Measurements from ENCODE around the gene HTR7.
"Not testable (repeated sequence)": the region's sequence is repeated elsewhere in the genome, so short reads cannot be mapped to it uniquely, and the experiment has no call there.

The HTR7 gene

GRCh38 chr10:90857635-90858460 lies at the start of gene HTR7:
Gene HTR7 (minus strand): TSS chr10:90858039. CDS start chr10:90857671, 368 bp downstream.
- Histone ChIP-seq H3K79me2 (ENCODE audit: insufficient read depth, low read depth) (no peaks in the 10 kb centered on the region), H3K9ac (no peak within 1 kb of the TSS; the same call in 1 of the 2 replicates), H3K4me1 (ENCODE audit: low read depth, poor library complexity, severe bottlenecking) (peaks cover 8% of the 10 kb centered on the region), H3K4me2 (peak within 1 kb of the TSS; percentile 47), H3K36me3 (ENCODE audit: insufficient read depth) (no peaks in the 10 kb centered on the region), H3K4me3 (IDR thresholded peaks at IDR 0.05; ENCODE audit: insufficient read depth, low read depth, low read length) (no peak within 1 kb of the TSS), H3K27ac (no peak within 1 kb of the TSS), H4K20me1 (ENCODE audit: insufficient read depth) (no peaks in the 10 kb centered on the region), H2AFZ (ENCODE audit: low read depth) (peak within 1 kb of the TSS; percentile 84), H3K27me3 (ENCODE audit: insufficient read depth, low read depth) (no peaks in the 10 kb centered on the region)
- 0 out of 2 replicates have a peak, but pooled peaks have one; percentile 20 for TF ChIP-seq CTCF (conservative IDR thresholded peaks at IDR 0.05; ENCODE audit: low read depth, low read length)

GRCh38 chr10:90906596-90906995 lies 48.8 kb upstream of the HTR7 start:
- no peaks in the 10 kb centered on the region for H3K27me3 ChIP-seq (ENCODE audit: insufficient read depth, low read depth)
- no peak overlapping the region for H2AFZ ChIP-seq (ENCODE audit: low read depth)
- no peak overlapping the region for H3K9ac ChIP-seq
- H3K79me2 ChIP-seq (ENCODE audit: insufficient read depth, low read depth): no peaks in the 10 kb centered on the region
- H3K36me3 ChIP-seq (ENCODE audit: insufficient read depth): no peaks in the 10 kb centered on the region
- no peaks in the 10 kb centered on the region for H4K20me1 ChIP-seq (ENCODE audit: insufficient read depth)
- H3K27ac ChIP-seq: no peak overlapping the region
- peaks cover under 1% of the 10 kb centered on the region for H3K4me1 ChIP-seq (ENCODE audit: low read depth, poor library complexity, severe bottlenecking)
- H3K4me3 ChIP-seq (IDR thresholded peaks at IDR 0.05; ENCODE audit: insufficient read depth, low read depth, low read length): no peak overlapping the region
- TF ChIP-seq CTCF (conservative IDR thresholded peaks at IDR 0.05; ENCODE audit: low read depth, low read length): no peak
- no peak overlapping the region for H3K4me2 ChIP-seq

GRCh38 chr10:90905925-90906324 lies 48.1 kb upstream of the HTR7 start:
- no peak for TF ChIP-seq CTCF (conservative IDR thresholded peaks at IDR 0.05; ENCODE audit: low read depth, low read length)
- Histone ChIP-seq H3K36me3 (ENCODE audit: insufficient read depth) (no peaks in the 10 kb centered on the region), H3K4me1 (ENCODE audit: low read depth, poor library complexity, severe bottlenecking) (no peaks in the 10 kb centered on the region), H3K79me2 (ENCODE audit: insufficient read depth, low read depth) (no peaks in the 10 kb centered on the region), H3K9ac (no peak overlapping the region), H3K4me2 (no peak overlapping the region), H3K27ac (no peak overlapping the region), H3K27me3 (ENCODE audit: insufficient read depth, low read depth) (no peaks in the 10 kb centered on the region), H4K20me1 (ENCODE audit: insufficient read depth) (no peaks in the 10 kb centered on the region), H2AFZ (ENCODE audit: low read depth) (no peak overlapping the region), H3K4me3 (IDR thresholded peaks at IDR 0.05; ENCODE audit: insufficient read depth, low read depth, low read length) (no peak overlapping the region)

GRCh38 chr10:90896916-90897315 lies 39.1 kb upstream of the HTR7 start:
- H3K27me3 ChIP-seq (ENCODE audit: insufficient read depth, low read depth); H3K4me3 ChIP-seq (IDR thresholded peaks at IDR 0.05; ENCODE audit: insufficient read depth, low read depth, low read length); H3K27ac ChIP-seq; H3K9ac ChIP-seq; H4K20me1 ChIP-seq (ENCODE audit: insufficient read depth); H3K79me2 ChIP-seq (ENCODE audit: insufficient read depth, low read depth); H3K4me1 ChIP-seq (ENCODE audit: low read depth, poor library complexity, severe bottlenecking); H3K4me2 ChIP-seq; H3K36me3 ChIP-seq (ENCODE audit: insufficient read depth); H2AFZ ChIP-seq (ENCODE audit: low read depth): not testable (repeated sequence)

GRCh38 chr10:90893190-90893589 lies 35.4 kb upstream of the HTR7 start:
- TF ChIP-seq CTCF (conservative IDR thresholded peaks at IDR 0.05; ENCODE audit: low read depth, low read length): no peak
- H4K20me1 ChIP-seq (ENCODE audit: insufficient read depth): no peaks in the 10 kb centered on the region
- no peaks in the 10 kb centered on the region for H3K36me3 ChIP-seq (ENCODE audit: insufficient read depth)
- no peaks in the 10 kb centered on the region for H3K79me2 ChIP-seq (ENCODE audit: insufficient read depth, low read depth)
- no peak overlapping the region for H3K27ac ChIP-seq
- H3K4me3 ChIP-seq (IDR thresholded peaks at IDR 0.05; ENCODE audit: insufficient read depth, low read depth, low read length): no peak overlapping the region
- H2AFZ ChIP-seq (ENCODE audit: low read depth): no peak overlapping the region
- H3K4me1 ChIP-seq (ENCODE audit: low read depth, poor library complexity, severe bottlenecking): peaks cover 8% of the 10 kb centered on the region
- no peak overlapping the region for H3K4me2 ChIP-seq
- H3K9ac ChIP-seq: no peak overlapping the region
- no peaks in the 10 kb centered on the region for H3K27me3 ChIP-seq (ENCODE audit: insufficient read depth, low read depth)
